Lung (tissue), 12 donors: ENCODE results near the gene DIDO1. TPM values are rescaled to one million over a fixed set of nuclear protein-coding genes. Genes with fewer than 3 reads are reported as not detected.

Source experiments
- ATAC-seq: fragments of 200-7000 bp; cut with Tn5 transposase; one replicate; pipeline ENCODE4 v1.9.1; 2020; ENCODE audit warnings: moderate number of reproducible peaks; ENCODE audit not compliant: insufficient read depth, low FRiP score
- DNase-seq, 3 donors: peaks; one replicate each; pipeline ENCODE4 v3.0.0-alpha.2; 2013 to 2017
- H3K27ac ChIP-seq, 2 donors: one replicate each; pipeline ENCODE4 v1.5.1; 2013; ENCODE audit warnings: mild to moderate bottlenecking in 2 of 2, moderate library complexity in 2 of 2, control low read depth in 1 of 2, inconsistent platforms in 1 of 2, low read depth in 1 of 2, low read length in 1 of 2
- H3K27me3 ChIP-seq, 3 donors: one replicate each; pipeline ENCODE4 v1.5.1; 2013; ENCODE audit warnings: low read length in 2 of 3; ENCODE audit not compliant: control insufficient read depth in 3 of 3, insufficient read depth in 3 of 3
- H3K36me3 ChIP-seq, 4 donors: one replicate each; pipeline ENCODE4 v1.5.1; 2013; ENCODE audit warnings: low read length in 4 of 4, mild to moderate bottlenecking in 1 of 4, moderate library complexity in 1 of 4; ENCODE audit not compliant: control insufficient read depth in 4 of 4, insufficient read depth in 4 of 4
- H3K4me1 ChIP-seq, 5 donors: one replicate each; pipeline ENCODE4 v1.5.1; 2013; ENCODE audit warnings: low read length in 5 of 5, mild to moderate bottlenecking in 2 of 5, moderate library complexity in 1 of 5; ENCODE audit not compliant: control insufficient read depth in 5 of 5, insufficient read depth in 5 of 5
- H3K4me3 ChIP-seq: one replicate; pipeline ENCODE4 v1.5.1; 2013; ENCODE audit warnings: mild to moderate bottlenecking, control low read depth, moderate library complexity
- H3K9ac ChIP-seq, 2 donors: one replicate each; pipeline ENCODE4 v1.5.1; 2013; ENCODE audit warnings: low read length in 2 of 2, control low read depth in 1 of 2; ENCODE audit not compliant: insufficient read depth in 1 of 2
- H3K9me3 ChIP-seq, 4 donors: one replicate each; pipeline ENCODE4 v1.5.1; 2013; ENCODE audit warnings: low read length in 3 of 4, mild to moderate bottlenecking in 1 of 4, moderate library complexity in 1 of 4; ENCODE audit not compliant: control insufficient read depth in 4 of 4, insufficient read depth in 3 of 4
- CTCF ChIP-seq: IDR thresholded peaks from 2 replicates; pipeline ENCODE4 v1.5.1; 2012; ENCODE audit warnings: mild to moderate bottlenecking; ENCODE audit errors: control extremely low read depth, extremely low read depth
- WGBS, 2 donors: extraction: QIAGEN DNeasy Blood & Tissue Kit; methylation state at CpG; one replicate each; pipeline ENCODE4 v1.1.7; 2013; 5-methylcytosine and 5-hydroxymethylcytosine counted together
- polyA plus RNA-seq, 2 donors: library from polyadenylated mRNA; stranded (reverse); fragments of 200-250 nt; gene quantifications; one replicate each; pipeline ENCODE4 v1.2.1, GENCODE V29; 2013
- total RNA-seq, 2 donors: library from RNA; depleted of rRNA in 1 of 2; stranded (reverse); fragments of >200 nt in 1 of 2; gene quantifications; one replicate each; pipeline ENCODE4 v1.2.1, GENCODE V29; 2014 to 2021
- donor health status: control.
- donor health status: control.
- donor health status: Bipolar disorder and iron deficiency.
- donor health status: healthy.
- donor health status: DM: yes; HTN: yes; CAD: no.

The DIDO1 gene
- total and polyA plus RNA-seq, 4 donors, result 19.6 to 71.2 (median 35.8) TPM

DNA sequence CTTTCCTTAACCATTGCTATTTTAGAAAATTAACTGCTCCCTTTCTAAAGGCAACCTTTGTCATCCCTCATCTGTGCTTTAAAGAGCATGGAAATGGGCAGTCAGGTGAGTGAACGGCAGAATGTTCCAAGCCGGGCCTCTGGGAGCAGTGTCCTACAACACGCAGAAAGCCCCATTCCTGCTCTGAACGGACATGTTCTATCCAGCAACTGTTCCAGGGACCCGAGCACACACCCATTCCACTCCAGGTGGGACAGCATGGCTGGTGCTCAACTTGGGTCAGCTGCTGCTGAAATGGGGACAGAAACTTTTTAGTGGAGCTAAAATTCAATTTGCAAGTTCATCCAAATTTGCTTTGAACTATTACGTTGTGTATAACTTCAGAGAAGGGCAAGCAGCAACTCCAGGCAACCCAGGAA is 26.7 kb downstream of the DIDO1 start:
- H3K9ac ChIP-seq, result no peak overlapping the region
- DNase-seq, result peak in 2 of 3 donors; percentile 30 to 31
- no peak for ATAC-seq
- peaks cover 4 to 32% (median 17%) of the 10 kb centered on the region in 4 donors for H3K36me3 ChIP-seq
- no peak overlapping the region for H3K27ac ChIP-seq
- no peaks in the 10 kb centered on the region for H3K27me3 ChIP-seq
- WGBS, 2 donors, result 13 to 15% methylated on average over 6 of the region's 6 CpGs
- H3K4me1 ChIP-seq, result peaks cover 0 to 16% (median 0%) of the 10 kb centered on the region in 5 donors
- no peak overlapping the region for H3K4me3 ChIP-seq
- H3K9me3 ChIP-seq, result peaks cover 0 to 2% (median 0%) of the 10 kb centered on the region in 4 donors
- no peak for TF ChIP-seq CTCF

- H3K27me3 ChIP-seq, result no peaks in the 10 kb centered on the region
- H3K36me3 ChIP-seq, result peaks cover 9 to 32% (median 21%) of the 10 kb centered on the region in 4 donors
Observed at GRCh38 chr20:62898970-62899632, 27.2 kb downstream of the DIDO1 start.

DNA sequence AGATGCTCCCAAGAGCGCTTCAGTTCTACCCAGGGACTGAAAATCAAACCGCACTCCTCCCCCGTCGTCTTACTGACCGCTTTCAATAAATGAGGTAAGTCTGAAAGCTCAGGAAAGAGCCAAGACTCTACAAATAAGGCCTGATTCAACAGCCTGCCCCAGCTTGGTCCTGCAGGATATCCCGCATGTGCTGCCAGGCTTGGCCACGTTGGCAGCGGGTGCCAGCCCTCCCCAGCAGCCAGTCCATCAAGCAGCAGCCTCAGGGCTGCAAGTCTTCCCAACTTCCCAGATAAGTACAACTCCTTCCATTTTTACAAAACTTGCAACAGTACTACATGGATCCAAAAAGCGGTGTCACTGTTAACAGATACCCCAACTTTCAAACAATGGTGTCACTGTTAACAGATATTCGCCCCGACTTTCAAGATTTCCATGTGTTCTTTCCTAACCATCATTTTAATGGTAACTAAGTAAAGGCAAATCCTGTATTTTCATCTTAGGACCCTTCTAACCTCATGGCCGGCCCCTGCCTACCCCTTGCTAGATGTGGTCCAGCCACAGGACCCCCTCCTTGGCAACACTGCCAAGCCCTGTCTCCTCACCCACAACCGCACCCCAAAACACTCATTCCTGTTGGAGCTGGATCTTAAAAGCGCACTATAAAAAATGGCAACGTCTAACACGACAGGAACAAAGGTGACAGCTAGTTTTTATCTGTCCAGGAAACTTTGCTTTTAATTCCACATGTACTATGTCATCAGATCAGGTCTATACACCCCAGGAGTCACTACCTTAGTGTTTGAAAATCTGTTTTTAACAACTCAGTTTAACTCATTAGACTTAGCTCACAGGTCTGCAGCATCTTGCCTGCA is 28.0 kb downstream of the DIDO1 start:
- WGBS, 2 donors, result 82 to 89% methylated on average over 16 of the region's 16 CpGs
- no peak for ATAC-seq
- no peak for TF ChIP-seq CTCF

More at GRCh38 chr20:62898970-62899632, 27.2 kb downstream of the DIDO1 start:
- no peak overlapping the region for H3K9ac ChIP-seq
- 41 to 60% methylated on average over 16 of the region's 16 CpGs for WGBS, 2 donors
- H3K4me3 ChIP-seq, result no peak overlapping the region
- no peak for TF ChIP-seq CTCF
- H3K4me1 ChIP-seq, result peaks cover 0 to 16% (median 0%) of the 10 kb centered on the region in 5 donors
- ATAC-seq (no peak), DNase-seq (no peak)
- peaks cover 0 to 2% (median 0%) of the 10 kb centered on the region in 4 donors for H3K9me3 ChIP-seq
- no peak overlapping the region for H3K27ac ChIP-seq

More for the DNA sequence above, 28.0 kb downstream of the DIDO1 start:
- H3K9ac ChIP-seq, result no peak overlapping the region
- H3K9me3 ChIP-seq, result peaks cover 0 to 2% (median 0%) of the 10 kb centered on the region in 4 donors
- H3K27me3 ChIP-seq, result no peaks in the 10 kb centered on the region
- no peak for DNase-seq
- no peak overlapping the region for H3K27ac ChIP-seq
- H3K4me3 ChIP-seq, result no peak overlapping the region
- peaks cover 16 to 33% (median 25%) of the 10 kb centered on the region in 4 donors for H3K36me3 ChIP-seq
- H3K4me1 ChIP-seq, result peaks cover 0 to 16% (median 0%) of the 10 kb centered on the region in 5 donors
